Gastroesophageal sphincter (tissue), 4 donors: ENCODE results near the gene PADI2. TPM values are rescaled to one million over a fixed set of nuclear protein-coding genes. Genes with fewer than 3 reads are reported as not detected.

Experiments
- ATAC-seq: fragments of 150-250 bp; one replicate; pipeline ENCODE4 v1.9.1; 2016; ENCODE audit warnings: mild to moderate bottlenecking, moderate library complexity
- H3K27ac ChIP-seq, 4 donors: fragments of 200-600 bp; sonication (generic) in 3 of 4; 1 replicate in 3 of 4; 2 replicates in 1 of 4; pipeline ENCODE4 v1.5.1; 2016 to 2019
- H3K27me3 ChIP-seq: fragments of 200-600 bp; sonication (generic); one replicate; pipeline ENCODE4 v1.5.1; 2019
- H3K36me3 ChIP-seq, 2 donors: fragments of 200-600 bp; sonication (generic); one replicate each; pipeline ENCODE4 v1.5.1; 2019; ENCODE audit warnings: control low read depth in 1 of 2
- H3K4me1 ChIP-seq, 3 donors: fragments of 200-600 bp; sonication (generic); 1 replicate in 2 of 3; 2 replicates in 1 of 3; pipeline ENCODE4 v1.5.1; 2016 to 2019; ENCODE audit warnings: control low read depth in 2 of 3
- H3K4me3 ChIP-seq, 2 donors: fragments of 200-600 bp; sonication (generic); one replicate each; pipeline ENCODE4 v1.5.1; 2019; ENCODE audit warnings: mild to moderate bottlenecking in 1 of 2, moderate library complexity in 1 of 2
- H3K9me3 ChIP-seq, 3 donors: fragments of 200-600 bp; sonication (generic); one replicate each; pipeline ENCODE4 v1.5.1; 2017 to 2019; ENCODE audit warnings: control low read depth in 2 of 3
- EP300 ChIP-seq: sonication (generic); formaldehyde crosslinking; IDR thresholded peaks from one replicate; pipeline ENCODE4 v1.6.1; 2017; ENCODE audit warnings: antibody characterized with exemption, mild to moderate bottlenecking
- POLR2A ChIP-seq, 2 donors: fragments of 450-650 bp; IDR thresholded peaks; one replicate each; pipeline ENCODE4 v1.6.1; 2017; ENCODE audit warnings: antibody characterized with exemption in 2 of 2, mild to moderate bottlenecking in 2 of 2, moderate library complexity in 1 of 2
- POLR2AphosphoS5 ChIP-seq: sonication (generic); formaldehyde crosslinking; IDR thresholded peaks from one replicate; pipeline ENCODE4 v1.6.1; 2017; ENCODE audit warnings: antibody characterized with exemption
- WGBS, 2 donors: methylation state at CpG; one replicate each; pipeline ENCODE4 v1.1.5; 2018; ENCODE audit warnings: low coverage in 1 of 2; 5-methylcytosine and 5-hydroxymethylcytosine counted together
- total RNA-seq, 4 donors: library from RNA; depleted of rRNA; stranded (reverse); fragments of >200 nt; gene quantifications; one replicate each; pipeline ENCODE4 v1.1.0, GENCODE V29; 2016
- TF ChIP-seq, protein P1 (sequence below), 4 experiments: fragments of 200-600 bp in 2 of 4; fragments of 450-650 bp in 2 of 4; sonication (generic) in 1 of 4; IDR thresholded peaks; one replicate each; pipeline ENCODE4 v1.5.1; 2017 to 2019; ENCODE audit warnings: antibody characterized with exemption in 4 of 4, mild to moderate bottlenecking in 2 of 4, moderate library complexity in 2 of 4

Gene PADI2
- total RNA-seq, 4 donors from 2014 or later = 0.12 to 1.9 (median 0.58) TPM

DNA sequence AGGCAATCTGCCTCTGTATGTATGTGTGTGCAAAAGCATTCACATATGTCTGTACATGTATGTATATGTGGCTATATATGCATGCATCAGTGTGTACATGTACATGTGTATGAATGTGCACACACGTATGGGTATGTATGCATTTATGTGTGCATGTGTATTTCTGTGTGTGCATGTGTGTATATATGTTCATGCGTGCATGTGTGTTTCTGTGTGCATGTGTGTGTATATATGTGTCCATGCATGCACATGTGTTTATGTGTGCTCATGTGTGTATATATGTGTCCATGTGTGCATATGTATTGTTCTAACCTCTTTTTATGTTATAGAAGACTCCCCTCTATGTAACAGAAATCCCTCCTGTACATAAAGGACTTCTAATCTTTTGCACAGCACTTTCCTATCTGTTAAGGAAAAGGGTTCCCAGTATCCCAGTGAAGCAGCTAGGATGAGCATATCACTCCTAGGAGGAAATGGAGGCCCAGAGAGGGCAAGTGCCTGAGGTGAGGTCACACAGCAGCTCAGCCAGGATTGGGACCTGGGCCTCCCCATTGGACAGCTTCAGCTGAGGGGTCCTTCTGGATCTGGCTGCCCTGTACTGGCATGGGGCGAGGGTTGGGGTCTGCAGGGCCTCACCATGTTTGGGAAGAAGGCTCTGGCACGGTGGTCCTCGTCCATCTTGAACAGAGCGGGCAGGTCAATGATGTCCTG is 49.6 kb downstream of the PADI2 start:
- Histone ChIP-seq H3K4me3 (no peak overlapping the region), H3K27ac (no peak overlapping the region), H3K36me3 (no peaks in the 10 kb centered on the region), H3K4me1 (no peaks in the 10 kb centered on the region), H3K9me3 (peaks cover 0 to 11% (median 0%) of the 10 kb centered on the region in 3 donors), H3K27me3 (peaks cover 18% of the 10 kb centered on the region)
- no peak for ATAC-seq
- 83 to 100% methylated on average over 2 of the region's 6 CpGs for WGBS, 2 donors
- TF ChIP-seq POLR2A (IDR thresholded peaks at IDR 0.05) (no peak), EP300 (no peak), POLR2AphosphoS5 (no peak)
- TF ChIP-seq, protein P1, sequence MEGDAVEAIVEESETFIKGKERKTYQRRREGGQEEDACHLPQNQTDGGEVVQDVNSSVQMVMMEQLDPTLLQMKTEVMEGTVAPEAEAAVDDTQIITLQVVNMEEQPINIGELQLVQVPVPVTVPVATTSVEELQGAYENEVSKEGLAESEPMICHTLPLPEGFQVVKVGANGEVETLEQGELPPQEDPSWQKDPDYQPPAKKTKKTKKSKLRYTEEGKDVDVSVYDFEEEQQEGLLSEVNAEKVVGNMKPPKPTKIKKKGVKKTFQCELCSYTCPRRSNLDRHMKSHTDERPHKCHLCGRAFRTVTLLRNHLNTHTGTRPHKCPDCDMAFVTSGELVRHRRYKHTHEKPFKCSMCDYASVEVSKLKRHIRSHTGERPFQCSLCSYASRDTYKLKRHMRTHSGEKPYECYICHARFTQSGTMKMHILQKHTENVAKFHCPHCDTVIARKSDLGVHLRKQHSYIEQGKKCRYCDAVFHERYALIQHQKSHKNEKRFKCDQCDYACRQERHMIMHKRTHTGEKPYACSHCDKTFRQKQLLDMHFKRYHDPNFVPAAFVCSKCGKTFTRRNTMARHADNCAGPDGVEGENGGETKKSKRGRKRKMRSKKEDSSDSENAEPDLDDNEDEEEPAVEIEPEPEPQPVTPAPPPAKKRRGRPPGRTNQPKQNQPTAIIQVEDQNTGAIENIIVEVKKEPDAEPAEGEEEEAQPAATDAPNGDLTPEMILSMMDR (IDR thresholded peaks at IDR 0.05) = no peak

DNA sequence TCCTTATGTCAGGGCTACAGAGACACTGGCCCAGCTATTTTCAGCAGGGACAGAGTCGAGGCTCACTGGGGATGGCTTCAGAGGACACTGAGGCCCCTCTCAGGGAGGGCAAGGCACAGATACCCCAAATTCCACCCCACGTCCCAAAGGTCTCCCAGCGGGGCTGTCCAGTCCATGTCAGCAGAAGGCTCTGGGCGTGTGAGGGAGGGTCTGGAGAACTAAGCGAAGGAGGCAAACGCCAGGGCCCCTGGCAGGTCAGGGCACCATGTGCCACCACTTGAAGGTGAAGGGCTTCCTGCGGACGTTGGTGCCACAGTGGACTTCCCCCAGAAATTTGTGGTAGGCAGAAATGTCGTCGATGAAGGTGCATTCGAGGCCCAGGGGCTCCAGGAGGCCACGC is 50.5 kb downstream of the PADI2 start:
- Histone ChIP-seq H3K27ac (no peak overlapping the region), H3K9me3 (peaks cover 0 to 13% (median 0%) of the 10 kb centered on the region in 3 donors), H3K27me3 (peaks cover 18% of the 10 kb centered on the region), H3K4me3 (no peak overlapping the region), H3K4me1 (no peaks in the 10 kb centered on the region), H3K36me3 (no peaks in the 10 kb centered on the region)
- 29 to 73% methylated on average over 1 to 5 of the region's 12 CpGs for WGBS, 2 donors
- TF ChIP-seq, protein P1 (IDR thresholded peaks at IDR 0.05) = no peak
- TF ChIP-seq POLR2A (IDR thresholded peaks at IDR 0.05) = no peak
- no peak for TF ChIP-seq POLR2AphosphoS5
- TF ChIP-seq EP300 = no peak
- no peak for ATAC-seq

DNA sequence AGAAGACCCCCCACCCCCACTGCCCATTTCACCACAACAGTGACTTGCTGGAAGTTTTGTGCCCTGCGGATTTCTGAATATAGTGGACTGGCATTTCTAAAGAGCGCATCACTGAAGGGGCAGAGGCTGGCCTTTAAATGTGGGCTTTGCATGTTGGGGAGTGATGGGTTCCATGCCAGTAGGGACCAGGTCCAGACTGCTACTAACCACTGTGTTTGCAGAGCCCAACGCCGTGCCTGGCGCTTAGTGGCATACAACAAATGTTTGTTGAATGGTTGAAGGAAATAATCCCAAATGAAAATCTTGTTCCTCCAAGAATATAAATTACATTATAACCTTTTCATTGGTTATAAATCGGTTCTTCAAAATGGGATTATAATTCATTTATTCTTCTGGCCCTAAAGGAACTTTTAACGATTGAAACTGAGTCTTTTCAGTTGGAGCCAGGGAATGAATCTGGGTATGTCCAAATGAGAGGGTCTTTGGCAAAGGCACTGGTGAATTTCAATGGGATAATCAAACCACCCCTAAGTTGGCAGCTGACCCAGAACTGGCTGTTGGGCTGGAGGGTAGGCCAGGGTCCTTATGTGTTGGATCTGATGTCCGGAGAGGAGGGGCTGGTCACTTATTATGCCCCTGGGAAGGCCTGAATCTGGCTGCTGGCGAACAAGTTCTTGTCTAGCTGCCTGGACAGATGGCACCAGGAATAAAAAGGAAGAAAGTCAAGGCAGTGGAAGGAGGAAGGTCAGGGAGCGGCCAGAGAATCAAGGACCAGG is 51.6 kb downstream of the PADI2 start:
- H3K9me3 ChIP-seq = peaks cover 0 to 13% (median 0%) of the 10 kb centered on the region in 3 donors
- H3K4me3 ChIP-seq = no peak overlapping the region
- ATAC-seq = no peak
- peaks cover 18% of the 10 kb centered on the region for H3K27me3 ChIP-seq
- H3K27ac ChIP-seq = no peak overlapping the region
- TF ChIP-seq POLR2AphosphoS5 (no peak), EP300 (no peak), POLR2A (IDR thresholded peaks at IDR 0.05) (no peak)
- TF ChIP-seq, protein P1 (IDR thresholded peaks at IDR 0.05) = no peak
- no peaks in the 10 kb centered on the region for H3K36me3 ChIP-seq
- 76 to 88% methylated on average over 3 to 7 of the region's 10 CpGs for WGBS, 2 donors
- H3K4me1 ChIP-seq = no peaks in the 10 kb centered on the region

DNA sequence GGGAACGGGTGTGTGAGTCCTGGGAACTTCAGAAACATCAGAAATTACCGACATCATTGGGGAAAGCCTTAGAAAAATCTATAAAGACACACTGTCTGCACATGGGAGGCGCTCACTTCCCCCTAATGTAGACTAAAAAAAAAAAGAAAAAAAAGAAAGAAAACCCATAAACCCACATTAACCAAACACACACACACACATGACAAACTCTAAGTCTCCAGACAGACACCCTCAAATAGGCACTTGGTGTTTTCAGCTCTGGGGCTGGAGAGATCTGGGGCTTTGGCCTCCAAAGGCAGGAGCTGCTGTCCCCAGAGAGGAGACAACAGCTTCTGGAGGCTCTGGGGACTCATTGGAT is 52.2 kb downstream of the PADI2 start:
- Histone ChIP-seq H3K27ac (no peak overlapping the region), H3K36me3 (no peaks in the 10 kb centered on the region), H3K27me3 (peaks cover 15% of the 10 kb centered on the region), H3K9me3 (peaks cover 0 to 13% (median 0%) of the 10 kb centered on the region in 3 donors), H3K4me3 (no peak overlapping the region), H3K4me1 (no peaks in the 10 kb centered on the region)
- ATAC-seq = no peak
- no peak for TF ChIP-seq EP300
- TF ChIP-seq, protein P1 (IDR thresholded peaks at IDR 0.05) = no peak
- TF ChIP-seq POLR2A (IDR thresholded peaks at IDR 0.05) = no peak
- no peak for TF ChIP-seq POLR2AphosphoS5
- WGBS, 2 donors = 73% methylated on average over 3 of the region's 3 CpGs; no CpG with 5 or more reads in 1 of the 2 donors
